OCI-LY7 (cell line): ENCODE results near the gene FGD4.

Experiments
- CTCF ChIP-seq: fragments of 200-600 bp; sonication (generic); conservative IDR thresholded peaks from 2 replicates; pipeline ENCODE4 v1.5.1; 2014; ENCODE audit warnings: mild to moderate bottlenecking, antibody characterized with exemption, low read length, moderate library complexity, mixed read lengths
- EZH2phosphoT487 ChIP-seq: fragments of 200-600 bp; sonication (generic); IDR thresholded peaks from 2 replicates; pipeline ENCODE4 v1.6.1; 2018; ENCODE audit warnings: low read depth, borderline replicate concordance, mild to moderate bottlenecking, mixed run types, antibody characterized with exemption, low read length, moderate library complexity, mixed read lengths

GRCh38 chr12:32379667-32380066, 19.7 kb upstream of the FGD4 start:
- no peak for TF ChIP-seq CTCF
- no peak for TF ChIP-seq EZH2phosphoT487
